Kidney epithelial cell (primary cell): ENCODE data around the gene TTC13. TPM values are rescaled to one million over a fixed set of nuclear protein-coding genes. Genes with fewer than 3 reads are reported as not detected.

Experiments
- DNase-seq: peaks from one replicate; pipeline ENCODE4 v3.0.0-alpha.2; 2010; ENCODE audit warnings: low read depth
- H3K27me3 ChIP-seq: 2 replicates; pipeline ENCODE4 v1.6.0; 2011; ENCODE audit warnings: low read length; ENCODE audit not compliant: control insufficient read depth, insufficient read depth
- H3K36me3 ChIP-seq: 2 replicates; pipeline ENCODE4 v1.5.1; 2011; ENCODE audit warnings: low read length; ENCODE audit not compliant: control insufficient read depth, insufficient read depth
- H3K4me3 ChIP-seq: 2 replicates; pipeline ENCODE4 v1.5.1; 2011; ENCODE audit warnings: low read depth, mild to moderate bottlenecking, control low read depth, low read length
- total RNA-seq: library from RNA; depleted of rRNA; stranded (reverse); fragments of >200 nt; gene quantifications from 2 replicates; pipeline ENCODE4 v1.2.3, GENCODE V29; 2015
- TF ChIP-seq, protein P1 (sequence below): IDR thresholded peaks from 2 replicates; pipeline ENCODE4 v1.5.1; 2011; ENCODE audit warnings: mild to moderate bottlenecking, moderate library complexity, low read length, control low read depth, inconsistent platforms; ENCODE audit not compliant: insufficient read depth, poor library complexity, severe bottlenecking

Gene TTC13
- total RNA-seq, 1 donor from 2014 or later = 8.3 TPM

DNA sequence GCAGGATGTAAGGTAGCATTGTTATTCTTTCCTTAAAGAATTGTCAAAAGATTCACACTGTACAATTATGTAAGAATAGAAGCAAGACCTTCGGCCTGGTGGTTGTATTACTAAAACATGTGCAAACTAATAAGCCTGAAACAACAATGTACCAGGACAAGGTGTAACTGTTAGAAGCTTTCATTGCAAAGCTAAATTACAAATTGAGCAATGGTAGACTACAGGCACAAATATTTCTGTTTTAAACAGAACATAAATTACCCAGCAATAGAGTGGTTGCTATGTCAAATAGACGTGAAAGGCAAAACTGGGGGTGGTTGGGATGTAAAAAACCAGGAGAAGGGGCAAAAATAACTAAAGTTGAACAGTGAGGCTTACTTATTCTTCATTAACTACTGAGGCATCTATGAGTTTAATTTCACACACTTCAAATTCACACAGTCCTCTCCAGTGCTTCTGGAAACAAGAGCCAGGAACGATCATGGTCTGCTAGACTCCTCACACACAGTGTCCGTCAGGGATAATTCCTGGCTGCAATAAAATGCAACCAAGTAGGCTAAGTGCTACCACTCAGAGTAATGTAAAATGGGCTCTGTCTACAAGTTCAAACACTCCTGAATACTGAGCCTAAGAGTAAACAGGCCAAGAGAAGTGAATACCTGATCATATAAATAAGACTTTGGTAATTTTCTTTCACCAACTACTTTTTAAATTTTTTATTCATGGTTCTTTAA, 71.0 kb downstream of the TTC13 start:
- no peak for DNase-seq
- H3K36me3 ChIP-seq = peaks cover 1% of the 10 kb centered on the region
- no peaks in the 10 kb centered on the region for H3K27me3 ChIP-seq
- no peak overlapping the region for H3K4me3 ChIP-seq
- TF ChIP-seq, protein P1, sequence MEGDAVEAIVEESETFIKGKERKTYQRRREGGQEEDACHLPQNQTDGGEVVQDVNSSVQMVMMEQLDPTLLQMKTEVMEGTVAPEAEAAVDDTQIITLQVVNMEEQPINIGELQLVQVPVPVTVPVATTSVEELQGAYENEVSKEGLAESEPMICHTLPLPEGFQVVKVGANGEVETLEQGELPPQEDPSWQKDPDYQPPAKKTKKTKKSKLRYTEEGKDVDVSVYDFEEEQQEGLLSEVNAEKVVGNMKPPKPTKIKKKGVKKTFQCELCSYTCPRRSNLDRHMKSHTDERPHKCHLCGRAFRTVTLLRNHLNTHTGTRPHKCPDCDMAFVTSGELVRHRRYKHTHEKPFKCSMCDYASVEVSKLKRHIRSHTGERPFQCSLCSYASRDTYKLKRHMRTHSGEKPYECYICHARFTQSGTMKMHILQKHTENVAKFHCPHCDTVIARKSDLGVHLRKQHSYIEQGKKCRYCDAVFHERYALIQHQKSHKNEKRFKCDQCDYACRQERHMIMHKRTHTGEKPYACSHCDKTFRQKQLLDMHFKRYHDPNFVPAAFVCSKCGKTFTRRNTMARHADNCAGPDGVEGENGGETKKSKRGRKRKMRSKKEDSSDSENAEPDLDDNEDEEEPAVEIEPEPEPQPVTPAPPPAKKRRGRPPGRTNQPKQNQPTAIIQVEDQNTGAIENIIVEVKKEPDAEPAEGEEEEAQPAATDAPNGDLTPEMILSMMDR = no peak

- Histone ChIP-seq H3K36me3 (peaks cover 1% of the 10 kb centered on the region), H3K4me3 (no peak overlapping the region), H3K27me3 (no peaks in the 10 kb centered on the region)
- TF ChIP-seq, protein P1 = no peak
- no peak for DNase-seq
Observed at GRCh38 chr1:230906226-230906625, 72.4 kb downstream of the TTC13 start.

DNA sequence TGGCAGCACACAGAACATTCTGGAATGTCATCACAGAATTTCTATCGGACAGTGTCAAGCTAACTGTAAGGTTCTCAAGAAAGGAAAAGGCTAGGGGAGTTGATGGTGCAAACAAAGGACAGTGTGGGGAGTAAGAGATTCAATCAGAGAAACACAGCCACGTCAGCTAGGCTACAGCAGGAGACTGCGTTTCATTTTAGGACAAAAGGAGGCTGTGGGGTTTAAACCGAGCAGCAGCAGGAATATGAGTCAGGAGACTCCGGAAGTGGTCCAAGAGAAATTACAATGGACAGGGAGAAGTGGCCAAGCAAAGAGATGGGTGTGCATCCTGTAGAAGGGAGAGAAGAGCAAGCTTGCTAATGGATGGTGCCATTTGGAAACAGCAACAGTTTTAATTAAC, 72.9 kb downstream of the TTC13 start:
- Histone ChIP-seq H3K36me3 (peaks cover 1% of the 10 kb centered on the region), H3K27me3 (no peaks in the 10 kb centered on the region), H3K4me3 (no peak overlapping the region)
- TF ChIP-seq, protein P1 = no peak
- no peak for DNase-seq

GRCh38 chr1:230902349-230902923, 76.2 kb downstream of the TTC13 start:
- no peak overlapping the region for H3K4me3 ChIP-seq
- H3K36me3 ChIP-seq = no peaks in the 10 kb centered on the region
- H3K27me3 ChIP-seq = no peaks in the 10 kb centered on the region
- TF ChIP-seq, protein P1 = no peak
- no peak for DNase-seq

DNA sequence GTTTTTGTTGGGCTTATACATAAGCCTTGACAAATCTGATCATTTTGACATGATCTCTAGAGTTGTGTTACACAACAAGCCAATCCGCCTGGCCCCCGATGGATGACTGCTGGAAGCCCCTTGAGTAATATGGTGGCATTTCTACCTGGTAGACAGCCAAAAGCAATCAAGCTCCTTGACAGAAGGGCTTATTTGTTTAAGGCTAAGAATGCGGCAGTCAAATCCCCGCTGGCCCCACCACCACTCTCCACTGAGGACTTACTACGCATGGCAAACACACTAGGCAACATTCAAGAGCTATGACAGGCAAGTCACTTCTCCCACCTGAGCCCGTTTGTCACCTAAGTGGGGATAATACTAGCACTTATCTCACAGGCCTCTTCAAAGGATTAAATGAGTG, 77.0 kb downstream of the TTC13 start:
- Histone ChIP-seq H3K4me3 (no peak overlapping the region), H3K27me3 (no peaks in the 10 kb centered on the region), H3K36me3 (no peaks in the 10 kb centered on the region)
- DNase-seq = no peak
- TF ChIP-seq, protein P1 = no peak
